Measurements from ENCODE around the gene TYW5.

Gene TYW5

GRCh38 chr2:199975273-199975895, 20.1 kb upstream of the TYW5 start:
- FAIRE-seq (no peak), DNase-seq (ENCODE audit: insufficient read length, low spot score) (no peak)

DNA sequence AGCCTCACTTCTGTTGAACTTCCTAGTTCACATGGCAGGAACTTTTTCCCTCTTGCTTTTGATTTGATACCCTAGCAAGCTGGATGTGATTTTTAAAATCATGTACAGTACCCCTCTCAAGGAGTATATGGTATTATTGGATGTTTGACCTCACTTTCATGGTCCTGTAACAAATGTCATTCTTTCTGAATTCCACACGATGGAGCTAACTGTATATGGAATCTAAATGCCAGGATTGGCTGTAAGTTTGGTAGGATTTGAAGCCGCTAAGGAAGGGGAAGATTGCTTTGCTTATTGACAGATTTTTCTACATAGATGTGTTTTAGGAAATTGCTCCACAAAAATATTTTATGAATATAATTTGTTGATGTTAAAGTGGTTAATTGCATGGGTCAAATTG, 18.4 kb upstream of the TYW5 start:
- FAIRE-seq (no peak), DNase-seq (ENCODE audit: insufficient read length, low spot score) (peak; percentile 17)

GRCh38 chr2:199972088-199972626, 16.9 kb upstream of the TYW5 start:
- DNase-seq (ENCODE audit: insufficient read length, low spot score) (no peak), FAIRE-seq (no peak)

DNA sequence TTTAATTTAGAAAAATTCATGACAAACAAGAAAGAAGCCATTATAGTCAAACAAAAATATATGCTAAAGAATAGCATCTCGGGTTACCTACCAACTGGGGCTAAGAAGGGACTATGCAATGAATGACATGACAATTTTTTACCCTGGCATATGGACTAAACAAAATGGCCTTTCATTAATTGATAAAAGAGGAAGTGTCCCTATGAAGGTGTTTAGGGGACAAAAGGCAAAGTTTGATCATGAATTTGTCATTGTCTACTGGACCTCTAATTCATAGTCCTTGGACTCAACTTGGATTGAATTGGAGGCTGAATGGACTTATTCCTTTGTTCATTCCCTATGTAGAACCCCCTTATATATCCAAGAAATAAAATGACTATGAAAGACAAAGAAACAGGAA, 12.8 kb upstream of the TYW5 start:
- FAIRE-seq (no peak), DNase-seq (ENCODE audit: insufficient read length, low spot score) (no peak)

DNA sequence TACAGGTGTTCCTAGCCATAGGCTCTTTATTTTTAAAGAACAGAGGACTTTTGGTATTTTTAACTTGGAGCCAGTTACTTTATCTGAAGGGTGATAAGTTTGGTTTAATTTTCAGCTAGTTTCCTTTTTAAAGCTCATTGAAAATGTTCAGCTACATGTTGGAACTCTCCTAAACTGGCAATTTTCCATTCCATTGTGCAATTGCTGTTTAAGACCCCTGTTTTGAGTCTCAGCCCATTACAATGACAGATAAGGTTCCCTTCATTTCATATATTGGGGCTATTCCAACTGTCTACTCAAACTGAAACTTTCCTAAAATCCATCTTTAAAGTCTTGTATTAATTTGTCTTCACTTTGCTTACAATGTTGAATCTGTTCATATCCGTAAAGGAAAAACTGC, 11.7 kb upstream of the TYW5 start:
- FAIRE-seq = no peak

DNA sequence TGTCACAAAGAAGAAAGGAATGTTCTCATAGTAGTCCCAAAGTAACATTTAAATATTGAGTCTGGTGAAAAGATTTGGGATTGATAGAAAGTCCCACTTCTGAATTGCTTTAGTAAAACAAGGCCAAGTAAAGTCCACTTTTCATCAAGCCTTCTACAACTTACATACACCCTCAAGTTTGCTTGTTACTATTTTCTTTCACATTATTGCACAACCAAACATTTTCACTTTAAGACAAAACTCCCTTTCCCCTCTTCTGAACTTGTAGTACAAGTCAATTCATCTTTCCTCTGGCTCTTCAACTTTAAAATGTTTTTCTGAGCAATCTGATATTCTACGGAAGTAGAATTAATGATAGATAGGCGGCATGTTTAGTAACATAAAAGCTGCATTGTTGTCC, 11.1 kb upstream of the TYW5 start:
- no peak for DNase-seq (ENCODE audit: insufficient read length, low spot score)
- FAIRE-seq = no peak

More for the DNA sequence above, 11.7 kb upstream of the TYW5 start:
- no peak for DNase-seq (ENCODE audit: insufficient read length, low spot score)

DNA sequence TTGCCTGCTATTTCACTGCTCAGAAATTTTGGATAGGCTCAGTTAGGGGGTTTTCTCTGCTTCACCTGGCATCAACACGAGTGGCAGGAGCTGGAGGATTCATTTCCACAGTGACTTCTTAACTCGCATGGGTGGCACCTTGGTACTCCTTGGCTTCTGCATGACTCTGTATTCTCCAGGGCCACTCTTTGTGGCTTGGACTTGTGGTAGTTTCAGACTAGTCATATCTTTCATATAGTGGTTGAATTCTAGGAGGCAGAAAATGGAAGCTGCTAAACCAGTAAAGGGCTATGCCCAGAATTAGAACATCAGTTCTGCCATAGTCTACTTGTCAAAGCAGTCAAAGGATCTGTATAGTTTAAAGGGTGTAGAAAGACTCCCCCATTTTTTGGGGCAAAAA, 6.9 kb upstream of the TYW5 start:
- no peak for DNase-seq (ENCODE audit: insufficient read length, low spot score)

DNA sequence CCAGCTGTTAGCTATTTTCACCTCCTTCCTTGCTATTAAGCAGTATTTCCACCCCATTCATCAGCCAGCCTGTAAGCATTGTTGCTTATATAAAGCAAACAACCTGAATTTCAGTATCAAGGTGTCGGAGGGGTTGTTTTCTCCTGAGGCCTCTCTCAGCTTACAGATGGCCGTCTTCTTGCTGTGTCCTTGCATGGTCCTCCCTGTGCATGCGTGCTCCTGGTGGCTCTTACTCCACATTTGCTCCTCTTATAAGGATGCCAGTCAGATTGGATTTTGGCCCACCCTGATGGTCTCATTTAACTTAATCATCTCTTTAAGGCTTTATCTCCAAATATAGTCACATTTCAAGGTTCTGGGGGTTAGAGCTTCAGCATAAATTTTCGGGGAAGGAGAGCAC, 2.7 kb upstream of the TYW5 start:
- FAIRE-seq (no peak), DNase-seq (ENCODE audit: insufficient read length, low spot score) (no peak)

More for the DNA sequence above, 6.9 kb upstream of the TYW5 start:
- no peak for FAIRE-seq

- DNase-seq (ENCODE audit: insufficient read length, low spot score) (no peak), FAIRE-seq (no peak)
These were observed 730 bp upstream of the TYW5 start for GRCh38 chr2:199956062-199956380.

DNA sequence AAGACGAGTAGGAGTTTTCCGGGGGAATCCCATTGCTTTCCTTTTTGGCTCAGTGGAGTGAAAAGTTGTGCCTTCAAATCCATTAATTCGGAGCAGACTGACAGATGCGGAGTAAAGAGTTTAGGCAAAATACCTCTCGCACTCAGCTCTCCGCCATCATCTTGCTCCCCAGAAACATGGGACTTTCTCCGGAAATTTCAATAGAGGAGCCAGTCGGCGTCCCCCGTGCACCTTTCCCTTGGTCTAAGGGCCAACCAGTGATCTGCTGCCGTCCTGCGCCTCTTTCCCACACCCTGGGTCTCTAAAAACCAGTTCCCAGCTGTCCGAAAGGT, 318 bp downstream of the TYW5 start:
- FAIRE-seq (no peak), DNase-seq (ENCODE audit: insufficient read length, low spot score) (peak; percentile 56)

DNA sequence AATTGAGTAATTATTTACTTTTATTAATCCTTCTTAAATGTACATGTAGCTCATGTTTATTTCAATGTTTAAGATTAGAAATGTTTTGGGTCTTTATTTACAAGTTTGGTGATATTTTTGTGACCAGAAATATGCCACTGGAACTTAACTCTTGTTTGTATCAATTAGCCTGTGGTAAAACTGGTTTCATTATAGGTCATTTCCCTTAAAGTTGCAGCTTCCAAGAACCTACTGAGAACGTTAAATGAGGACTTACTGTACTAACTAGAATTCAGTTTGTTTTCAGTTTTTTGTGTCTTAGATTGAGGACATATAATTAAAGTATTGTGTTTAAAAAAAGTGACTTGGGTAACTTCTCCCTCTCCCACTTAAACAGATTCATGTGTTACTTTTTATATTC, 4.3 kb downstream of the TYW5 start:
- FAIRE-seq (no peak), DNase-seq (ENCODE audit: insufficient read length, low spot score) (no peak)

GRCh38 chr2:199950396-199950795, 4.9 kb downstream of the TYW5 start:
- FAIRE-seq = peak; percentile 23

GRCh38 chr2:199946836-199947235, 8.5 kb downstream of the TYW5 start:
- DNase-seq (ENCODE audit: insufficient read length, low spot score) = no peak
- FAIRE-seq = no peak

More at GRCh38 chr2:199950396-199950795, 4.9 kb downstream of the TYW5 start:
- no peak for DNase-seq (ENCODE audit: insufficient read length, low spot score)

DNA sequence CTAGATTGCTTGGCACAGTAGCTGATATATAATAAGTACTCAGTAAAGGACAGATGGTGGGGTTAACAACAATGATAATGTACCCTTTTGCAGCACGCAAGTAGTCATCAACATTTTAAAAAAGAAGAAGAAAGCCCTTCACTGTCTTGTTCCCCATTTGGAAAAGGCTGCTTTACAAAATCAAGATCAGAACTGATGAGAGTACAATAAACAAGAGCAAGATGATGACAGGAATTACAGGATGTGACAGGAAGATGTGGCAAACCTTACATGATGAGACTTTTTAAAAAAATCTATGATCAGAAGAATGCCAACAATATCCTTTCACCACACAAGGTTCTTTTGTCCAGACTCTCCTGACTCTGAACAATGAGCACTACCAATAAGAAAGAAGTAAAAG, 9.1 kb downstream of the TYW5 start:
- DNase-seq (ENCODE audit: insufficient read length, low spot score) (no peak), FAIRE-seq (no peak)

DNA sequence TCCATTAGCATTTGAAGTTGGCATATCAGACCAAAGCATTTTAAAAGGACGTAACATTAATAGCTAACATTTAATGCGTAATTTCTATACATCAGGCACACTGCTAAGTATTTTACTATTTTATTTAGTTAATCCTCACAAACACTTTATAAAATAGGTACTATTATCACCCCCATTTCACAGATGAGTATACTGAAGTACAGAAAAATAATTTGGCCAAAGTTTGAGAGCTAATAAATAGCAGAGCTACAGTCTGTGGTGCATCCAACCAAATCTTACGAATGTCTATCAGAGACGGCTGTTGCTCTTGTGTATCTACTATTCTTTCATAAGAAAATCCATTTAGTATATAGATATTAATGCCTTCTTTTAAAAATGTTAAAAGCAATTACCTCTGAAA, 11.9 kb downstream of the TYW5 start:
- FAIRE-seq = no peak

GRCh38 chr2:199940373-199940772, 14.9 kb downstream of the TYW5 start:
- DNase-seq (ENCODE audit: insufficient read length, low spot score) = no peak
- no peak for FAIRE-seq

More for the DNA sequence above, 11.9 kb downstream of the TYW5 start:
- no peak for DNase-seq (ENCODE audit: insufficient read length, low spot score)

- DNase-seq (ENCODE audit: insufficient read length, low spot score) (no peak), FAIRE-seq (no peak)
These were observed 18.7 kb downstream of the TYW5 start for GRCh38 chr2:199936554-199936953.

- FAIRE-seq (no peak), DNase-seq (ENCODE audit: insufficient read length, low spot score) (no peak)
These were observed 21.8 kb downstream of the TYW5 start for GRCh38 chr2:199933466-199933865.

DNA sequence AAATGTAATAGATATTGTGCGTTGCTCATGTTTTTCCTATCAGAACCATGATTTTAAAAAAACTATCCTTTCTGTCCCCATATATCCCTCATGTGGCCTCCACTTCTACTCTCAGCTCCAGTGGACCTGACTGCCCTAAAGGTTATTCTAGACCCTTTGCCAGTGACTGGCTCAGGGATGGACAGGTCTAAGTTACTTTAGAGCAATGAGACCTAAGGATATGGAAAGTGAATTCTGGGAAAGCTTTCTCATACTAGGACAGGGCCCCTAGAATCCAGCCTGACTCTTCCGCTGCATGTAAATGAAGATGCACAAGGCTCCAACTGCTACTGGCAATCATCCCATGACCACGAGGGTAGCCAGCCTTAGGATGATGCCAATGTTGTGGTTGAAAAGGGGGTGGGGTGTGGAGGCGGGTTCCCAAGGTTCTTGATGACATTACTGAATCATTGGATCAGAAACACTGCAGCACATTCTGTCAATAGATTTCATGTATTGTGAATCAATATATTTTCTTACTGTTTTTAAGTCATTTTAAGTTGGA, 22.9 kb downstream of the TYW5 start:
- DNase-seq (ENCODE audit: insufficient read length, low spot score) (no peak), FAIRE-seq (no peak)

DNA sequence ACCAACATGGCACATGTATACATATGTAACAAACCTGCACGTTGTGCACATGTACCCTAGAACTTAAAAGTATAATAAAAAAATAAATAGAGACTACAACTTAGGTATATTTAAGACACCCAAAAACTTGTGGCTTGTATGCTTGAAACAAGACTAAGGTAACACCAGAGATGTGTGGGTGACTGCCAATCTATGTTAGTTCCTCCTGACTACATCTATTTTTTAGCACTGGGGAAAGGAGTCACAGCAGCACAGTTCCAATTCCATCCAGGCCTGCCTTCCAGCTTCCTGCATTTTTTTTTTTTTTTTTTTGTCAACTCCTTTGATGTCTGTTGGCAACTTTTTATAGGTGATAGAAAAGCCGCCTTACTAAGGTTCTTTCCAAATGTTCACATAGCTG, 26.0 kb downstream of the TYW5 start:
- FAIRE-seq = no peak
- no peak for DNase-seq (ENCODE audit: insufficient read length, low spot score)

DNA sequence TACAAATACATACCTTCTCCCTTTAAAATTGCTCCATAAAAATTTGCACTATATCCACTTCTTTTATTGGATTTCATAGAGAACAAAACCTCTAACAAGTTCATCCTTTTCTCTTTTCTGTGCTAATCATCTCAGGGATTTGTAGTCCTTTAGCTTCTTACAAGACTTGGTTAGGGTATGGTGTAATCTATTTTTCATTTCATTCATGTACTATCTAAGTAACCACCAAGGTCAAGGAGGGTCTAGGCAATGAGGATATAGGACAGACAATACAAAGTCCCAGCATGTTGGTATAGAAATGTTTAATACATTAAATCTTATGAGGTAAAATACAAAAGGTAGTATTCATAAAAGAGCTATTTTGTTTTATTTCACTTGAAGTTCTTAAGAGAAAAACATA, 26.7 kb downstream of the TYW5 start:
- DNase-seq (ENCODE audit: insufficient read length, low spot score) (no peak), FAIRE-seq (no peak)

DNA sequence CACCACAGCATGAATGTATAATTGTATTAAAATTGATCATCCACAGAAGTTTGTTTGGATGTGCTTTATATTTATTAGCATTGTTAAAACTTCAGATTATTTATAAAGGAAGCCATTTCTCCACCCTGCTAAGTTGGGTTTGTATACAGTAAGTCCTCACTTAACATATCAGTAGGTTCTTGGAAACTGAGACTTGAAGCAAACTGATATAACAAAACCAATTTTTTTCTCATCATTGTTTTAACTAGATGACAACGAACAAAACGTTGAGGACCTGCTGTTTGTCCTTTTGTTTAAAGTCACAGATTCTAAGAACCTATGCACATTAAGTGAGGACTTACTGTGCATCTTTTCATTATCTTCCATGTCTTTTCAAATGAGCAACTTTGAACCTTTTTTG, 27.1 kb downstream of the TYW5 start:
- DNase-seq (ENCODE audit: insufficient read length, low spot score) = no peak
- no peak for FAIRE-seq

DNA sequence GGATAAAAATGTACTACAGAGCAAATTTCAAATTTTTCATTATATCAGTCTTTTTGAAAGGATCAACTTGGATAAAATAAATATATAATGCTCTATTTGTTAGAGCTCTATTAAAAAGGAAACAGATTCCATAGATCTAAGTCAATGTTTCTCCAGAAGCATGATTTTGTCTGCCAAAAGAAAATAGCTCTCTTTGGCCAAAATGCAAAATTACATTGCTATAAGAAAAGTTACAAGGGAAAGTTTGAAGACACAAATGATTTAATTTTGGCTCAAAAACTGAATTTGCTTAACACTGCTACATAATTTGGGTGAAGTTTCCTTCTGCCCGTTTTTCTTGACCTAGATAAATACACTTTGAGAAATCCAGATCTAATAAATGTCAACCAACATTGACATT, 28.5 kb downstream of the TYW5 start:
- DNase-seq (ENCODE audit: insufficient read length, low spot score) = no peak
- no peak for FAIRE-seq

All from HTR-8/SVneo (cell line).